GM19099 (cell line): Measurements from ENCODE around the gene RFT1.

ENCODE experiments used
- POLR2A ChIP-seq: IDR thresholded peaks from 3 replicates; pipeline ENCODE4 v1.6.1; 2011; ENCODE audit warnings: low read depth; ENCODE audit not compliant: insufficient read length; ENCODE audit errors: extremely low read depth

Gene RFT1

GRCh38 chr3:53101956-53102355, 28.3 kb downstream of the RFT1 start:
- no peak for TF ChIP-seq POLR2A

DNA sequence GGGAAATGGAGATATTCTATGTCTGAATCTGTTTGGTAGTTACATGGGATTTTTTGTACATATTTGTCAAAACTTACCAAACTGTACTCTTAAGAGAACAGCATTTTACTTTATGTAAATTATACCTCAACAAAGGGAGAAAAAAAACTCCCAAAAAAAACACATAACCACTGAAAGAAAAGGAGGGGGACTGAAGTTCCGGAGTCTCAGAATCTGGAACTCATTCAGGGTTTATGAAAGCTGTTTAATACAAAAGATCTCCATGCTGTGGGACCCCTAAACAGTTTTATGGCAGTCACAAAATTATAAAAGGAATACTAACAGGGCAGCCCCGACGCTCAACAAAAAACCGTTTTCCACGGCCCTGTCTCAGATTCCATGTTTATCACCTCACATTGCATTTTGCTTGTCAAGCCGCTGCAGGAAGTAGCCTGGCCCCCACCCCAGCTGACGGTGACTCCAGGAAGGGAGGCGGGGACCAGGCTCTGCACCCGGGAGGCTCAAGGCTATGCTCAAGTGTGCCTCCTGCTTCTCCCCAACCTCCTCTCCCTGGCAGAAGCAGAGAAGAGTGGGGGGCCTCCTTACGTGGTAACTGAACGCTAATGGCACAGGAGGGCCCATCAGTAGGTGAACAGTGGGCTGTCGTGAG, 29.3 kb downstream of the RFT1 start:
- no peak for TF ChIP-seq POLR2A

DNA sequence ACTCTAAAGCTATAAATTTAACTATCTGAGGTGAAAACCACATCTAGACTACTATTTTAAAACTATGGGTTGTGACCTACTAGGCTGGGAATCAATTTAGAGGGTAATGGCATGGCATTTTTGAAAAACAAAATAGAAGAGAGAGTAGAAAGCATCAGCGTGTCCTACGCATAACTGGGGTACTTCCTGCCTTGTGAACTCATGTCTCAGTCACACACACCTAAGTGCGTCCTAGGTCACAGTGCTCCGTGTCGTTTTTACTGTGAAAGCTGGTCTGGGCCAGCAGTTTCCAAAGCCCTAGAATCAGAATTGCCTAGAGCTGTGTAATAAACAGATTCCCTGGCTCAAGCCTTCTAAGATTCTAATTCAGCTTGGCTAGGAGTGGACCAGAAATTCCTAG, 32.3 kb downstream of the RFT1 start:
- no peak for TF ChIP-seq POLR2A

GRCh38 chr3:53092942-53093341, 37.3 kb downstream of the RFT1 start:
- TF ChIP-seq POLR2A: no peak

DNA sequence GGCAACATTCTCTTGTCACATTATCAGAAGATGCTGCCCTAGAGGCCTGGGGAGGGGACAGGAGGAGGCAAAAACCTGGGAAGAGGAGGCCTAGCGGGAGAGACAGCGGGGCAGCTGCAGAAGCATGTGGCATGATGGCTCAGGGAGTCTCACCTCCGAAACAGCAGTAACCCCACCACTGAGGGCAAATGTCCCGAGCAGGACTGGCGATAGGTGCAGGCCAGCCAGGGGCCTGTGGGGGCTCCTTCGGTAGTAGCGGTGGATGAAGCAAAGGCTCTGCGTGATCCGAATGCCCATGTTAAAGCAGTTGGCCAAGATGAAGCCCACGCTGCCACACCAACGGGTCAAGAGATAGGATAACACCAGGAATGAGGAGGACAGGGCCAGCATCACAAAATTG, 38.0 kb downstream of the RFT1 start:
- no peak for TF ChIP-seq POLR2A

DNA sequence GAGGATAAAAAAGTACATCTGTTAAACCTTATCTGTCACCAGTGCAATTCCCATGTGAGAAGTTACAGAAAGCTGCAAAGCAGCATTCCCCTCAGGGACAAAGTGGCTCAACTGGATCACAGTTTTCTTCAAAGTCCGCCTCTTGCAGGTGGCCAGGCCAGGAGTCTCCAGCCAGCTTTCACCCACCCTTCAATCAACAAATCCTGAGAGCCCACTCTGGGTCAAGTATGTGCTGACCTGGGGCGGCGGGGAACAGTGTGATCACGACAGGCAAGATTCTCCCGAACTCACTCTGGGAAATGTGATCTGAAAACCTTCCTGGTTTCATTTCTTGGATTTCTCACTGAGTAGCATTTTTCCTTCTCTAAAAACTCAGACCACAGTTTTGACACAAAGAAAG, 39.2 kb downstream of the RFT1 start:
- TF ChIP-seq POLR2A: no peak

- no peak for TF ChIP-seq POLR2A
Measured at GRCh38 chr3:53089511-53089910, 40.7 kb downstream of the RFT1 start.

DNA sequence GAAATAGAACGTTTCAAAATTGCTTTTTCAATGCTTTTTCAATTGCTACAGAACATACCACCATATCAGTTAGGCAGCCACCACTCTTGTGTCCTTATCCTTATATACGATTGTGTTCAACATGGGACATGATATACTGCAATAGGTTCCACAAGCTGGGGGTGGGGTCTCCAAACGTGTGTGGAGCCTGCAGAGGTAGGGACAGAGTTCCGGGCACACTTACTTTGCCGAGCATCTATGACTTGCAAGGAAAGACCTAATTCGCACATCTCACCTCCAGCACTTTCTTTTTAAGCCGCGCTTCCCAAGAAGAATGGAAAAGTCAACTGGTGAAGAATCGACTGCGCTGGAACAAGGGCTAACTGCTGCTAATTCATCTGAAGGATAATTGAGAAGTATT, 44.8 kb downstream of the RFT1 start:
- no peak for TF ChIP-seq POLR2A

- no peak for TF ChIP-seq POLR2A
Measured at GRCh38 chr3:53084310-53085001, 45.8 kb downstream of the RFT1 start.

DNA sequence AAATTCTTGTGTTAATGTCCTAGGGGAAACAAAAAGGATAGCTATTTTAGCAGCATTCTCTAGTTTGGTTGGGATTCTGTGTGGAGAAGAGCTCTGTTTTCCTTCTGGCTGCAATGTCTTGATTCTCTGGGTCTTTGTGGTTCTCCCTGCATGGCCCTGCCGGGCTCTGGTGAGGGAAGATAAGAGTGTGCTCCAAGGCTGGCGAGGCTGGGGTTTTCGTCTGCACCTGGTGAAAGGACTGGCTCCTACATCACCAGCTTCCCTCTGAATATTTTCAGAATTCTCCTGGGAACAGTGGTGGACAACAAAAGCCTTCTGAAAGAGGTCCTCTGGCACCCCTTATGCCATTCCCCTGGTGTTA, 46.3 kb downstream of the RFT1 start:
- no peak for TF ChIP-seq POLR2A

DNA sequence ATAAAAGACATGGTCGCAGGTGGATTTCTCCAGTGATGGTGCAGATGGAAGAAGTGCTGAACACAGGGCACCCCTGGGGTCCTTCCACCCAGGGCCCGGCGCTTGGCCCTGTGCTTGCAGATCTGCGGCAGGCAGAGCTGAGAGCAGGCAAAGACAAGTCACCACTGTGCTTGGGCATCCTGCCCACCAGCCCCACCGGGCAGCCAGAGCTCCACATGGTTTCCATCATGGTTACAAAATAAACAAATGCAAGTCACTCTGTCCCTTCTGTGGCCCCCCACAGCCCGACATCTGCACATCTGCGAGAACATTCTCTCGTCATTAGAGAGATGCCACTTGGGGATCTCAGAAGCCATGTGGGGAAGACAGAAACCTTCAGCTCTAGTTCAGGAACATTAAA, 46.7 kb downstream of the RFT1 start:
- no peak for TF ChIP-seq POLR2A

- TF ChIP-seq POLR2A: no peak
Measured at GRCh38 chr3:53082736-53083135, 47.5 kb downstream of the RFT1 start.

- TF ChIP-seq POLR2A: no peak
Measured at GRCh38 chr3:53081318-53081717, 48.9 kb downstream of the RFT1 start.

DNA sequence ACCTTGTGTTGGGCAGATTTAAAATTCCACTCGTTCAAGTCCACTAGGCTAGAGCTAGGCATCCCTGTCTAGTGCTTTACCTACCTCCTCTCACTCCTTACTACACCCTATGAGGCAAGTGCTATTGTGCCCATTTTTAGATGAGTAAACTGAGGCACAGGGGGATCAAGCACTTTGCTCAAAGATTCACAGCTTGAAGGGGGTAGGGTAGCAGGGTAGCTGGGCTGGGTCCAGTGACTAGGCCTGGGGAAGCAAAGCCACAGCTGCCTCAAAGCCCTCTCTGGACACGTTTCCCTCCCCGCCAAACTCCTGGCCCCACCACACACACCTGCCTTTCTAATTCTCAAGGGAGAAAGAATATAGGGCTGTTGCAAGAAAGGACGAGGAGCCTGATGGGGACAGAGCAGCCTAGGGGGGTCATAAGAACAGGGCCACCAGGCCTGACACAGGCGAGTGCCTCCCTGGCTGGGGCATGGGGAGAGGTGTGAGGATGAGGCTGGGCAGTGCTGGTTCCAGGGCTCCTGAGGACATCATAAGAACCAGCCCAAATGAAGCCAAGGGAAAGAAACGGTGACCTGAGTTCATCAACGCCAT, 49.5 kb downstream of the RFT1 start:
- TF ChIP-seq POLR2A: no peak

GRCh38 chr3:53079791-53080555, 50.3 kb downstream of the RFT1 start:
- no peak for TF ChIP-seq POLR2A

GRCh38 chr3:53079147-53079546, 51.1 kb downstream of the RFT1 start:
- TF ChIP-seq POLR2A: no peak
